GM23338 (cell line): ENCODE measurements around the gene KLC1. TPM values are rescaled to one million over a fixed set of nuclear protein-coding genes. Genes with fewer than 3 reads are reported as not detected.
A peak's percentile ranks its signal among the peaks of the same experiment; 100 is the strongest.

ENCODE experiments used
- ATAC-seq: fragments of 200-7000 bp; cut with Tn5 transposase; 3 replicates; pipeline ENCODE4 v1.9.1; 2020
- DNase-seq: peaks from one replicate; pipeline ENCODE4 v3.0.0-alpha.2; 2015; ENCODE audit warnings: low spot score
- H2AFZ ChIP-seq: fragments of 200-600 bp; sonication (generic); 2 replicates; pipeline ENCODE4 v1.8.0; 2016; ENCODE audit warnings: antibody characterized with exemption, mild to moderate bottlenecking, moderate library complexity
- H3F3A ChIP-seq: fragments of 200-600 bp; sonication (generic); replicated peaks from 2 replicates; pipeline ENCODE4 v1.8.0; 2017; ENCODE audit warnings: antibody characterized with exemption, mixed run types, low read depth
- H3K27ac ChIP-seq: fragments of 200-600 bp; sonication (generic); 2 replicates; pipeline ENCODE4 v1.6.1; 2016; ENCODE audit warnings: low read depth
- H3K27me3 ChIP-seq: fragments of 200-600 bp; sonication (generic); 2 replicates; pipeline ENCODE4 v1.8.0; 2016; ENCODE audit warnings: mild to moderate bottlenecking, mixed run types, moderate library complexity; ENCODE audit not compliant: insufficient read depth
- H3K36me3 ChIP-seq: fragments of 200-600 bp; sonication (generic); 2 replicates; pipeline ENCODE4 v1.8.0; 2016; ENCODE audit warnings: mild to moderate bottlenecking; ENCODE audit not compliant: insufficient read depth
- H3K4me1 ChIP-seq: fragments of 200-600 bp; sonication (generic); 2 replicates; pipeline ENCODE4 v1.8.0; 2016; ENCODE audit warnings: mild to moderate bottlenecking, moderate library complexity; ENCODE audit not compliant: insufficient read depth
- H3K4me2 ChIP-seq: fragments of 200-600 bp; sonication (generic); 2 replicates; pipeline ENCODE4 v1.7.1; 2017; ENCODE audit warnings: mixed run types
- H3K4me3 ChIP-seq: fragments of 200-600 bp; sonication (generic); 2 replicates; pipeline ENCODE4 v1.6.1; 2016; ENCODE audit warnings: mixed run types
- H3K79me2 ChIP-seq: fragments of 200-600 bp; sonication (generic); replicated peaks from 2 replicates; pipeline ENCODE4 v1.8.0; 2017; ENCODE audit warnings: mild to moderate bottlenecking; ENCODE audit not compliant: insufficient read depth
- H3K9me2 ChIP-seq: fragments of 200-600 bp; sonication (generic); 2 replicates; pipeline ENCODE4 v1.8.0; 2017; ENCODE audit not compliant: insufficient read depth
- H4K20me1 ChIP-seq: fragments of 200-600 bp; sonication (generic); replicated peaks from 2 replicates; pipeline ENCODE4 v1.8.0; 2017; ENCODE audit warnings: mild to moderate bottlenecking; ENCODE audit not compliant: insufficient read depth
- H3K27ac Mint-ChIP-seq: 2 replicates; pipeline ENCODE4 v1.8.0; 2020; ENCODE audit warnings: inconsistent platforms, mild to moderate bottlenecking, moderate library complexity, mixed read lengths
- H3K27me3 Mint-ChIP-seq: 3 replicates; pipeline ENCODE4 v1.8.0; 2022; ENCODE audit warnings: low read depth, mild to moderate bottlenecking, moderate library complexity, mixed read lengths, inconsistent platforms; ENCODE audit not compliant: insufficient read depth, poor library complexity
- H3K36me3 Mint-ChIP-seq: 3 replicates; pipeline ENCODE4 v1.8.0; 2021; ENCODE audit warnings: low read depth, mild to moderate bottlenecking, inconsistent platforms, moderate library complexity, mixed read lengths
- H3K4me1 Mint-ChIP-seq: 3 replicates; pipeline ENCODE4 v1.8.0; 2020; ENCODE audit warnings: mild to moderate bottlenecking, inconsistent platforms, mixed read lengths
- H3K4me3 Mint-ChIP-seq: 3 replicates; pipeline ENCODE4 v1.8.0; 2021; ENCODE audit warnings: moderate library complexity, mild to moderate bottlenecking, inconsistent platforms, mixed read lengths
- H3K9me3 Mint-ChIP-seq: 3 replicates; pipeline ENCODE4 v1.8.0; 2020; ENCODE audit warnings: moderate library complexity, mild to moderate bottlenecking, inconsistent platforms, mixed read lengths
- CREB1 ChIP-seq: fragments of 250-450 bp; sonication (Bioruptor Pico); IDR thresholded peaks from 2 replicates; pipeline ENCODE4 v1.5.0; 2020; ENCODE audit warnings: low read depth, mild to moderate bottlenecking, moderate library complexity
- CTCF ChIP-seq, 2 experiments: fragments of 200-600 bp in 1 of 2; sonication (generic) in 1 of 2; conservative IDR thresholded peaks; 2 replicates each; pipeline versions ENCODE4 v1.5.1 to v1.6.1; 2016 to 2017; ENCODE audit warnings: antibody characterized with exemption in 2 of 2, low read depth in 2 of 2, mild to moderate bottlenecking in 2 of 2, moderate library complexity in 1 of 2
- ETS1 ChIP-seq: IDR thresholded peaks from 2 replicates; pipeline ENCODE4 v1.6.1; 2016; ENCODE audit warnings: antibody characterized with exemption
- EZH2 ChIP-seq: fragments of 200-600 bp; sonication (generic); IDR thresholded peaks from one replicate; pipeline ENCODE4 v1.8.0; 2017; ENCODE audit warnings: antibody characterized with exemption, mild to moderate bottlenecking, low read depth; ENCODE audit not compliant: unreplicated experiment
- EZH2phosphoT487 ChIP-seq: fragments of 200-600 bp; sonication (generic); IDR thresholded peaks from one replicate; pipeline ENCODE4 v1.8.1; 2018; ENCODE audit warnings: antibody characterized with exemption; ENCODE audit not compliant: unreplicated experiment
- JUNB ChIP-seq: IDR thresholded peaks from one replicate; pipeline ENCODE4 v1.6.1; 2016; ENCODE audit warnings: antibody characterized with exemption; ENCODE audit not compliant: unreplicated experiment
- NANOG ChIP-seq: IDR thresholded peaks from 2 replicates; pipeline ENCODE4 v1.6.1; 2016; ENCODE audit warnings: antibody characterized with exemption, borderline replicate concordance
- POLR2AphosphoS5 ChIP-seq: IDR thresholded peaks from 2 replicates; pipeline ENCODE4 v1.6.1; 2016; ENCODE audit warnings: antibody characterized with exemption, low read depth
- REST ChIP-seq: IDR thresholded peaks from one replicate; pipeline ENCODE4 v1.6.1; 2018; ENCODE audit warnings: antibody characterized with exemption; ENCODE audit not compliant: unreplicated experiment
- STAT1 ChIP-seq: IDR thresholded peaks from one replicate; pipeline ENCODE4 v1.6.1; 2016; ENCODE audit warnings: antibody characterized with exemption; ENCODE audit not compliant: unreplicated experiment
- ZNF114 ChIP-seq: fragments of 250-450 bp; sonication (Bioruptor Pico); IDR thresholded peaks from 2 replicates; pipeline ENCODE4 v1.5.0; 2020; ENCODE audit warnings: mild to moderate bottlenecking, moderate library complexity
- ZNF331 ChIP-seq: fragments of 250-450 bp; sonication (Bioruptor Pico); IDR thresholded peaks from 2 replicates; pipeline ENCODE4 v1.5.0; 2020; ENCODE audit warnings: low read depth, mild to moderate bottlenecking, moderate library complexity
- ZNF462 ChIP-seq: fragments of 250-450 bp; sonication (Bioruptor Pico); IDR thresholded peaks from 2 replicates; pipeline ENCODE4 v1.5.0; 2020; ENCODE audit warnings: mild to moderate bottlenecking, moderate library complexity
- long read RNA-seq: library from polyadenylated mRNA; unstranded; transcript quantifications from one replicate; pipeline ENCODE4 v2.0.0, GENCODE V29; 2020; ENCODE audit not compliant: unreplicated experiment
- polyA plus RNA-seq: library from polyadenylated mRNA; unstranded; fragments of >200 nt; fragmentation: Nextera tagmentation; extraction: Ambion mirVana; gene quantifications from 2 replicates; pipeline ENCODE4 v1.2.1, GENCODE V29; 2016
- total RNA-seq: library from RNA; depleted of rRNA; stranded (reverse); fragments of >200 nt; shearing (Covaris generic); gene quantifications from 2 replicates; pipeline ENCODE4 v1.2.3, GENCODE V29; 2014; rRNA removed

KLC1 gene
- total RNA-seq = 250 and 308 TPM in 2 replicates
- 159 and 165 TPM in 2 replicates for polyA plus RNA-seq
- long read RNA-seq, full-length matches to known transcripts = 11 of 27 reads
- long read RNA-seq, partial matches to known transcripts = 8 of 27 reads
- long read RNA-seq, other reads (novel, unspliced or antisense) = 8 of 27 reads

GRCh38 chr14:103628684-103629502 lies at the start of gene KLC1:
KLC1 (plus strand) TSS chr14:103629211; CDS start chr14:103654565, 25,354 bp downstream.
- Histone ChIP-seq H3K27ac (peak within 1 kb of the TSS; percentile 99), H2AFZ (peak within 1 kb of the TSS; percentile 81)
- DNase-seq = peak; percentile 86

More at GRCh38 chr14:103628684-103629502, at the start of gene KLC1:
- Mint-ChIP-seq H3K4me3 (peak within 1 kb of the TSS; percentile 94), H3K27me3 (peaks cover 6% of the 10 kb centered on the region), H3K4me1 (peaks cover 26% of the 10 kb centered on the region), H3K27ac (peak within 1 kb of the TSS; percentile 97), H3K9me3 (no peaks in the 10 kb centered on the region), H3K36me3 (peaks cover 7% of the 10 kb centered on the region; the same call in 2 of the 3 replicates)
- ATAC-seq = peak; percentile 60
- 0 out of 2 replicates have a peak, but pooled peaks cover 11% of the 10 kb centered on the region for H3F3A ChIP-seq
- peak within 1 kb of the TSS; percentile 96 for H3K4me2 ChIP-seq
- H3K79me2 ChIP-seq = peaks cover 44% of the 10 kb centered on the region
- H4K20me1 ChIP-seq = peaks cover 35% of the 10 kb centered on the region
- H3K4me3 ChIP-seq = peak within 1 kb of the TSS; percentile 85
- H3K9me2 ChIP-seq = no peaks in the 10 kb centered on the region
- H3K27me3 ChIP-seq = no peaks in the 10 kb centered on the region
- H3K4me1 ChIP-seq = peaks cover 18% of the 10 kb centered on the region
- TF ChIP-seq EZH2 (no peak), ETS1 (peak; percentile 50; the same call in 1 of the 2 replicates), NANOG (no peak), ZNF462 (CRISPR knock-in tag) (no peak), ZNF331 (CRISPR knock-in tag) (no peak), CREB1 (CRISPR knock-in tag) (peak; percentile 98), STAT1 (no peak), EZH2phosphoT487 (no peak), ZNF114 (CRISPR knock-in tag) (no peak), JUNB (no peak), REST (no peak), CTCF (conservative IDR thresholded peaks at IDR 0.05; ENCODE audit: low read depth in 2 of 2) (no peak), POLR2AphosphoS5 (peak; percentile 89)
- no peaks in the 10 kb centered on the region for H3K36me3 ChIP-seq
